GM19351 (cell line): Measurements from ENCODE around the gene GGCX.
"Not testable (repeated sequence)": the region's sequence is repeated elsewhere in the genome, so short reads cannot be mapped to it uniquely, and the experiment has no call there.

Experiments used
- ATAC-seq: cut with Tn5 transposase; IDR thresholded peaks from one replicate; pipeline ENCODE4 v1.9.1; 2021; ENCODE audit warnings: mild to moderate bottlenecking, moderate library complexity; ENCODE audit not compliant: unreplicated experiment

The GGCX gene

DNA sequence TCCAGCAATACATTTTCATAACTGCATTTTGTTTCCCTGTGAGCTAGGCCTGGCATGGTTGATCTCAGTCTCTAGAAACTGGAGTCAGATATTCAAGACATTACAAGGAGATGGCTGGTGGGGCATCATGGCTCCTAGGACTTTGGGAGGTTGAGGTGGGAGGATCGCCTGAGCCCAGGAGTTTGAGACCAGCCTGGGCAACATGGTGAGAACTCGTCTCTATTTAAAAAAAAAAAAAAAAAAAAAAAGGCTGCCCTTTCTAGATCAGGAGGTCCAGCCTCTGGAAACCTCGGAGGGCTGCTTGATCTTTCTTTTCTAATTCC is 15.7 kb upstream of the GGCX start:
- ATAC-seq, result no peak

GRCh38 chr2:85575739-85576138 is 14.4 kb upstream of the GGCX start:
- ATAC-seq, result no peak

GRCh38 chr2:85566265-85566664 is 5.0 kb upstream of the GGCX start:
- ATAC-seq, result no peak

- no peak for ATAC-seq
Observed at GRCh38 chr2:85564144-85564563, 2.9 kb upstream of the GGCX start.

- peak; percentile 27 for ATAC-seq
Observed at GRCh38 chr2:85560812-85561279, 447 bp downstream of the GGCX start.

DNA sequence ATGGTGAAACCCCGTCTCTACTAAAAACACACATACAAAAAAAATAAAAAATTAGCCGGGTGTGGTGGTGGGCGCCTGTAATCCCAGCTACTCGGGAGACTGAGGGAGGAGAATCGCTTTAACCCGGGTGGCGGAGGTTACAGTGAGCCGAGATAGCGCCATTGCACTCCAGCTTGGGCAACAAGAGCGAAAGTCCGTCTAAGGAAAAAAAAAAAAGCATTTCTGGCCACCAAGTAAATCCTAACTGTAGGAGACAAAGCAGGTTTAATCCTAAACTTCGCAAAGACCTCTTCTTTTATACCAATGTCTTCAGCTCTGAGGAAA is 928 bp downstream of the GGCX start:
- not testable (repeated sequence) for ATAC-seq

DNA sequence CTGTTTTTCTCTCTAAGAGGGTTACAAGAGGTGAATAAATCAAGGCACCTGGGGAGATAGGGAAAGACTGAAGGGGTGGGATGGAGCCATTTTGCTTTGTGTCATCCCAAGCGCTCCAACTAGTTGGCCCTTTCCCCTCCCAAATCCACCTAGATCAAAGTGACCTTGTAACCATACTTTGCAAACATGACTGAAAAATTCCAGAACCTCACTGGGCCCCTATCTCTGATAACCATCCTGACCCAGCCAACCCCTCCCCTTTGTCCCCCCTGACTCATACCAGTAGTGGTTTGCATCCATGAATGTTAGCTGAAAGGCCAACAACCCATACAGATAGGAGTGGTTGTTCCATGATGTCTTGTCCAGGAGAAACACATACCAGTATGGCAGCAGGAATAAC is 3.1 kb downstream of the GGCX start:
- ATAC-seq, result no peak

DNA sequence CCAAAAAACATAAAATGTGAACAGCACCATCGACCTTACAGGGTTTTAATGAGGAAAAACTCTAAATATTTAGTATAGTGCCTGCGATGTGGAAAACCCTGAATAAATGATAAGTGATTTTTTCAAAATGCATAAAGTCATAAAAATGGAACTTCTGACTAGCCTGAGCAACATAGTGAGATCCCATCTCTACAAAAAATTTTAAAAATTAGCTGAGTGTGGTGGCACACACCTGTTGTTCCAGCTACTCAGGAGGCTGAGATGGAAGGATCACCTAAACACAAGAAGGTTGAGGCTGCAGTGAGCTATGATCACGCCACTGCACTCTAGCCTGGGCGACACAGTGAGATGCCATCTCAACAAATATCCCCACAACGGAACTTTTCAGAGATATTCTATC is 4.2 kb downstream of the GGCX start:
- ATAC-seq, result no peak

GRCh38 chr2:85554980-85555612 is 6.2 kb downstream of the GGCX start:
- no peak for ATAC-seq

DNA sequence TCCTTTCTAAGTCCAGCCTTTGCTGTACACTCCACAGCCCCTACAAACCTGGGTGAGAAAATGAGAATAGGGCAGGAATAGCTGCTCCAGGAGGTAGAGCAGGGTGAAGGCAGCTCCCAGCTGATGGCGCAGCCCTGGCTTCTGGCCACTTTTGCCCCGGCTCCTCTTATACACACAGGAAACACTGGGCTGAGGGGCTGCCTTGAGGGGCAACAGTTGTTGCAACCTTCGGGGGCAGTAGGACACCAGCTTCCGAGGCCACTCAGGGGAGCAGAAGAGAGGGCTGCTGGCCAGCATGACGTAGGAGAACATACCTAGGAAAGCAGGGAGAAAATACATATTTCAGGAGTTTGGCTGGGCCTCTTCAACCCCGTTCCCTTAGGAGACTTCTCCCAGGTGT is 8.1 kb downstream of the GGCX start:
- ATAC-seq, result no peak

DNA sequence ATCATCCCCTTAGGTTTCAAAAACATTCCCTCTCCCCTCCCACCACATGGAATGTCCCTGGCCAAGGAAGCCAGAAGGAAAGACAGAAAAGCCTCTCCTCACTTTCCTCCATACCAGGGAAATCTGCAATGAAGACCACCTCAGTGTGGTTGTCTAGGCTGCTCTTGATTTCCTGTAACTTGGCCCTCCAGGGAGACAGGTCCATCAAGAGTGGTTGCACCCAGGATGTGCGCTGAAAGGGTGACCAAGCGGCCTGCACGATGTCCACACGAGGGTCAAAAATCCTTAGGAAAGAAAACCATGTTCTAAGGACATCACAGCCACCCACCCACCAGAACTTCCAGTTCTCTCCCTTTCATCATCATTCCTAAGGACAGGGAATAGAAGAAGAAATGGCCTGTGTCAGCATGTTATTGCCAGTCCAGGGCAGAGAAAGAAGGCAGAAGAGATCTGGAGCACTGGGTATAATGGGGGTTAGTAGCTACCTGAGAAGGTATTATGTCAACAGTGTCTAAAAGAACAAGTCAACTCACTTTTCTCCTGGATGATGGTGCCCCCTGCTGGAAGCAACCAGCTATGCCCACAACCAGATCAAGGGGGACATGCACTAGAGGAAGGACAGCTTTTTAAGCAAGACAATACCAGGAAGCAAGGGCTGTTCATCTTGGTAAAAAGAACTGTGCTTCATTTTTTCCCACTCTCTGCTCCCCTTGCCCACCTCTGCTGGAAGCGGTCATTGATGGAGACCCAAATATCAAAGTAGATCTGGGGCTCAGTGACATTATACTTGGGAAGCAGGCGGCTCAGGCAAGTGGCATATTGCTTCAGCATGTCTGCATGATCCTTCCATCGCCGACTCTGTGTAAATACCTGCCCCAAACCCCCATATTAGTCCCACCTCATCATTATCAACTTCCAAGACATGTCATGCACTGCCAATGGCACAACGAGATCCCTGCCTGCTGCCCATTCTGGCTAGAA is 9.3 kb downstream of the GGCX start:
- peak; percentile 74 for ATAC-seq

DNA sequence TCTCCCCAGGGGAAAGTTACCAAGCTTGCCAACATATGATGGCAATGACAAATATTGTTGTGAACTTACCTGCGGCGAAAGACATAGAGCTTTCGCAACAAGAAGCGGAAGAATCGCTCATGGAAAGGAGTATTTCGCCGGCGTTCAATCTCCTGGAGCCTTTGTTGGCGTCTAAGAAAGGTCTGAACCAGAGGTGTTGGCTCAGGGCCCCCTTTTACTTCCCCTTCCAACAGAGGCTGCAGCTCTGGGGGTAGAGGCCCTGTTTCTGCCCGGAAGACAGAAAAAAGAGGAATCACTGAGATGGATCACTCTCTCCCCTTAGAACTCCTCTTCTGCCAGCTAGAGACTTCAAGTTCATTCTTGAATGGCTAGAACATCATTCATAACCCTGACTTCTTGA is 10.8 kb downstream of the GGCX start:
- ATAC-seq, result no peak

GRCh38 chr2:85549826-85550225 is 11.5 kb downstream of the GGCX start:
- ATAC-seq, result no peak

GRCh38 chr2:85549095-85549494 is 12.2 kb downstream of the GGCX start:
- no peak for ATAC-seq

DNA sequence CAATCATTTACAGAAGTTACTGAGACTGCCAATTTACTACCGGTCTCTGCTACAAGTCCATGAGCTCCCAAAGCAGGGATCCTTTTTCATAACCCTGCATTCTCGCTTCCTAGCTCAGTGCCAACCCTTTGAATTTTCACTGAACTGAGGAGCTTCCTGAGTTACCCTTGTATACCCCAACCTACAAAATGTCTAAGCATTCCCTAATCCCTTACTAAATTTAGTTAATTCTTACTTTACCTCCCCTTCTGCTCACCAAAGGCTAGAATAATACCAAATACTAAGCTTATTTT is 12.7 kb downstream of the GGCX start:
- ATAC-seq, result no peak

- ATAC-seq, result no peak
Observed at GRCh38 chr2:85547859-85548607, 13.3 kb downstream of the GGCX start.

DNA sequence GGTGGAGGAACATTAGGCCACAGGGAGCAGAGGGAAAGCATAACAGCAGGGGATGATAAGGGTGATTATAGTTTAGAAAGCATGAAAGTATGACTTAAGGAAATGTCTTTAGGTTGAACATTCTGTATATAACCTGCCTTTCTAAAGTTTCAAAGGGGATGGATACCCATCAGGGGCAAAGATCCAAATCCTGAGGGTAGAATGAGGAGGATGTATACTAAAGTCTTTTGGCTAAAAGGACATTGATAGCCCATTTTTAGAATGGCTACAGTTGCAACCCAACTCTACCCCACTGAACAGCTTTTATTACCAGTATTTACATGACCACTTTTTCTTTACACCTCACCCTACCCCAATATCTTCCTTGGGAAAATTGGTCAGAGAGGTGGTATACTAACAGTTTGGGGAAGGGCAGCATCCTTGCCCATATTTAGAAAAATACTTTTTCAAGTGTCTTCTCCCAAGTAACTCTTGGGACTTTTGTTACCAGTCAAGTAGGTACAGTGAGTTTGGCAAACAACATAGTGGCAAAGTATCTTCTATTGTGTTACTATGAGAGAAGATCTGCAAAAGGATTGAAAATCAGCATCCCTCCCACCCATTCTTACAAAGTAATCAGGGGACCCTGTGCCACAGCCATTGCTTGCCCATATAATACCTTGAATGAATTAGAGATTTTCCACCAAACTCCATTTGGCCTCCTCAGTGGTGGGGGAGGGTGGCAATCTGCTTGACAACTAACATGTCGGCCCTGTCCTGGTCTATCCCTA is 14.0 kb downstream of the GGCX start:
- no peak for ATAC-seq

GRCh38 chr2:85545780-85546240 is 15.5 kb downstream of the GGCX start:
- ATAC-seq, result no peak

- ATAC-seq, result not testable (repeated sequence)
Observed at GRCh38 chr2:85544915-85545779, 16.1 kb downstream of the GGCX start.

- not testable (repeated sequence) for ATAC-seq
Observed at GRCh38 chr2:85544254-85544691, 17.0 kb downstream of the GGCX start.
